HG02943 (cell line): ENCODE measurements around the gene ULK1.
"Not testable (repeated sequence)": the region's sequence is repeated elsewhere in the genome, so short reads cannot be mapped to it uniquely, and the experiment has no call there.

ENCODE experiments used
- ATAC-seq: cut with Tn5 transposase; IDR thresholded peaks from one replicate; pipeline ENCODE4 v1.9.1; 2021; ENCODE audit warnings: mild to moderate bottlenecking, low read depth, moderate library complexity; ENCODE audit not compliant: unreplicated experiment

ULK1 gene

GRCh38 chr12:131861261-131862083 is 33.0 kb upstream of the ULK1 start:
- ATAC-seq, result no peak

GRCh38 chr12:131862084-131862441 is 32.4 kb upstream of the ULK1 start:
- ATAC-seq, result no peak

GRCh38 chr12:131862600-131862993 is 31.8 kb upstream of the ULK1 start:
- no peak for ATAC-seq

GRCh38 chr12:131862994-131863710 is 31.3 kb upstream of the ULK1 start:
- no peak for ATAC-seq

GRCh38 chr12:131863711-131864396 is 30.6 kb upstream of the ULK1 start:
- no peak for ATAC-seq

GRCh38 chr12:131864469-131864868 is 30.0 kb upstream of the ULK1 start:
- no peak for ATAC-seq

- no peak for ATAC-seq
These were observed 29.1 kb upstream of the ULK1 start for GRCh38 chr12:131865180-131865875.

DNA sequence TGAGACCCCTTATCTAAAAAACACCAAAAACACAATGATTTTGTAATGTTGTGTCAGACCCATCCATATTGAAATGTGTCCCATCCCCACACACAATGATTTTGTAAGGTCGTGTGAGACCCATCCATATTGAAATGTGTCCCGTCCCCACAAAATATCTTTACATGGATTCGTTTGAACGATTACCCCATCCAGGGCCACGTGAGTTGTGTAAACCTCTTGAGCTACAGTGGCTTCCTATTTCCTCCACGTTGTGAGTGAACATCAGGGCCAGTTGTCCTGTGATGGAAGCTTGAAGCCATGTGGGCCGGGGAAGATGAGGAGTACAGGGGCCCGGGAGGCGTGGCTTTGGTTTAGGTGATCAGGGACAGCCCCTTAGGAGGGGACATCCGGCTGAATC is 27.0 kb upstream of the ULK1 start:
- ATAC-seq, result no peak

- ATAC-seq, result no peak
These were observed 26.3 kb upstream of the ULK1 start for GRCh38 chr12:131867891-131868675.

DNA sequence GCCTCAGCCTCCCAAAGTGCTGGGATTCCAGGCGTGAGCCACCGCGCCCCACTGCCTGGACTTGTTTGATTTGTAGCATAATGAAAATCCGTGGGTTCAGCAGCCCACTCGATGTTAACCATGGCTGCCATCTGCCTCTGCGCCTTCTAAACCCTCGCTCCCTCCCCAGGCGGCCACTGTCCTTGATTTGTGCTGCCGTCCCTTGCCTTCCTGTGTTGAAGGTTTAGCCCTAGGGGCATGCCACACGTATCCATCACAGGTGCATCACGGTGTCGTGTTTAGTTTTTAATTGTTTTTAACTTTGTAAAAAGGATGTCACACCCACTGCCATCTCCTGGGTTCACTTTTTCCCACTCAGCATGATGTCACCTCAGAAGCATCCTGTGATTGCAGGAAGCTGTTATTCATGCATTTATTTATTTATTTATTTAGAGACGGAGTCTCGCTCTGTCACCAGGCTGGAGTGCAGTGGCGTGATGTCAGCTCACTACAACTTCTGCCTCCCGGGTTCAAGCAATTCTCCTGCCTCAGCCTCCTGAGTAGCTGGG is 24.5 kb upstream of the ULK1 start:
- no peak for ATAC-seq

- ATAC-seq, result no peak
These were observed 22.7 kb upstream of the ULK1 start for GRCh38 chr12:131871677-131872076.

GRCh38 chr12:131872154-131873051 is 22.0 kb upstream of the ULK1 start:
- no peak for ATAC-seq

DNA sequence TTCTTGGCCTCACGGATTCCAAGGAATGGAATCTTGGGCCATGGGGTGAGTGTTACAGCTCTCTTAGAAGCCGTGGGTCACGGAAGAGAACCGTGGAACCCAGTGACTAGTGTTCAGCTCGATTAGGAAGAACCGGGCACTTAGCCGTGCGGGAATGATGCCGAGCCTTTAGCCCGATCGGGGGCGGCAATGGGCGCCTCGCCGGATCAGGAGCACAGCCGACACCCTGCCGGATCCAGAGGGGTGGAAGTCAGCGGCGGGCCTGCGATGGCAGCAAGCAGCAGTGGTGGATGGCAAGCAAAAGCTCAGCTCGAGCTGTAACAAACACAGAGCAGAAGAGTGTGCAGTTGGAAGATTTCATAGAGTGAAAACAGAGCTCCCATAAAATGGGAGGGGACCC is 21.1 kb upstream of the ULK1 start:
- no peak for ATAC-seq

- not testable (repeated sequence) for ATAC-seq
These were observed 19.4 kb upstream of the ULK1 start for GRCh38 chr12:131874972-131875371.

GRCh38 chr12:131877216-131877615 is 17.2 kb upstream of the ULK1 start:
- not testable (repeated sequence) for ATAC-seq

GRCh38 chr12:131878436-131878835 is 16.0 kb upstream of the ULK1 start:
- ATAC-seq, result not testable (repeated sequence)

GRCh38 chr12:131882804-131883520 is 11.5 kb upstream of the ULK1 start:
- no peak for ATAC-seq

DNA sequence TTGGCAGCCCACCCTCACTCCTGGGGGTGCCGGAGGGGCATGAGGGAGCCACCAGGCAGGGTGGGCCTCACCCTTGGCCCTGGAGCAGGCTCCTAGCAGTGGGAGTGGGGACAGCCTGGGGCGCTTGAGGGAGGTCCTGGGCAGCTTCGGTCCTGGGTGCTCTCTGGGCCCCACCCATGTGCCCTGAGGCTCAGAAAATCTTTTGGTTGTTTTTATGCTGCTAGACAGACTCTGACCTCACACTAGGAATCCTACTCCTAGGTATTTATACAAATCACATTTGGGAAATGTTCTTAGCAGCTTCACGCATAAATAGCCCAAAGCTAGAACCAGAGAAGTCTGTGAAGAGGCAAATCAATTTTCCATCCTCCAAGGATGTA is 10.9 kb upstream of the ULK1 start:
- no peak for ATAC-seq
